ENCODE data around the gene WDR91. TPM values are rescaled to one million over a fixed set of nuclear protein-coding genes. Genes with fewer than 3 reads are reported as not detected.
A peak's percentile ranks its signal among the peaks of the same experiment; 100 is the strongest.

WDR91 gene
- total RNA-seq, 1 experiment from 2014 or later, result 10.1 TPM

DNA sequence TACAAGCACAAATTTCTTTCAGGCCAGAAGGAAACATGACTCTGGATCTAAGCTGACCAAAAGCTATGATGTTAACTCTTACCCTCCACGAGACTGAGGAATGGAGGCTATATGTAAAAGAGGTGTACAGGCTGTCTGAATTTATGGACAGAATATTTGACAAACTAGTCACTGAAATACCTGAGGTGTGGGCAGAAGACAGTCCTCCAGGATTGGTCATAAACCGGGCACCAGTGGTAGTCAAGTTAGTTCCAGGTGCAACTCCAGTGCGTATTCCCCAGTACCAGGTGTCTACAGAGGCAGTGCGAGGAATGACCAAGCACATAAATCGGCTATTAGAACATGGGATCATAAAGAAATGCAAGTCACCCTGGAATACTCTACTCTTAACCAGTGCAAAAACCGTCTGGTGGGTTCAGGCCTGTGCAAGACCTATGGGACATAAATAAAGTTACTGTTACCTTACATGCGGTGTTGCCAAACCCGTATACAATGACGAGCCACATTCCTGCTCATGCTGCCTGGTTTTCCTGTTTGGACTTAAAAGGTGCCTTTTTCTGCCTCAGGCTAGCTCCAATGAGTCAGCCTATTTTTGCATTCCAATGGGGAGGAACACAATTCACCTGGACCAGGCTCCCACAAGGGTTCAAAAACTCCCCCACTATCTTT, 34.2 kb downstream of the WDR91 start:
- peak overlapping the region; percentile 16 for H3K9ac ChIP-seq (ENCODE audit: low read length)
- no peaks in the 10 kb centered on the region for H4K20me1 ChIP-seq (ENCODE audit: insufficient read depth)
- H3K9me2 ChIP-seq (ENCODE audit: insufficient read depth), result no peaks in the 10 kb centered on the region
- H2AFZ ChIP-seq (ENCODE audit: low read depth, low read length, poor library complexity, severe bottlenecking), result peak overlapping the region; percentile 61
- CTCF ChIA-PET, result interaction anchor here (1.8 kb wide), 1 partner anchor 8 kb away, joined by 7 read pairs; no protein-coding TSS in a partner anchor
- peak; percentile 70 for TF ChIP-seq CEBPB (IDR thresholded peaks at IDR 0.05; ENCODE audit: low read depth)
- no peak for TF ChIP-seq TCF7L2 (IDR thresholded peaks at IDR 0.05; ENCODE audit: borderline replicate concordance, extremely low read depth, insufficient read depth, insufficient read length)
- TF ChIP-seq JUND (IDR thresholded peaks at IDR 0.05), result peak; percentile 35; the same call in 1 of the 2 replicates
- ATAC-seq (peak; percentile 63), DNase-seq (ENCODE audit: low read depth, low spot score) (no peak)
- no peaks in the 10 kb centered on the region for H3K79me2 ChIP-seq (ENCODE audit: insufficient read depth, low read length)
- H3K4me3 ChIP-seq (replicated peaks in 1 of 2; ENCODE audit: low read depth in 1 of 2, low read length in 2 of 2), result no peak overlapping the region; a peak in 1 of 4 replicates
- H3K4me2 ChIP-seq (ENCODE audit: low read length), result peak overlapping the region; percentile 51
- RAD21 ChIA-PET (ENCODE audit: low non-redundant PET in 1 of 2, low total read pairs in 2 of 2, uncharacterized antibody in 2 of 2, unreplicated experiment in 2 of 2), result no interaction called here
- POLR2A ChIA-PET, result no interaction called here
- no peaks in the 10 kb centered on the region for H3K36me3 ChIP-seq (ENCODE audit: control insufficient read depth in 1 of 2, insufficient read depth in 2 of 2, low read length in 2 of 2)
- H3K27ac ChIP-seq (ENCODE audit: low read depth, low read length), result peak overlapping the region; percentile 31; the same call in 1 of the 2 replicates
- peaks cover 8 to 18% of the 10 kb centered on the region in 2 experiments for H3K4me1 ChIP-seq (ENCODE audit: control insufficient read depth in 1 of 2, insufficient read depth in 2 of 2, low read length in 2 of 2)
- intact Hi-C loops (cut with micrococcal nuclease), result no loop called here
- H3K9me3 ChIP-seq (ENCODE audit: control insufficient read depth in 1 of 2, insufficient read depth in 1 of 2, low read depth in 1 of 2, low read length in 2 of 2), result peaks cover 0 to 15% of the 10 kb centered on the region in 2 experiments; a peak in 1 of 4 replicates
- BruUV-seq (replicated peaks), result no TSS peak
- H3K27me3 ChIP-seq (ENCODE audit: insufficient read depth, low read length), result no peaks in the 10 kb centered on the region

DNA sequence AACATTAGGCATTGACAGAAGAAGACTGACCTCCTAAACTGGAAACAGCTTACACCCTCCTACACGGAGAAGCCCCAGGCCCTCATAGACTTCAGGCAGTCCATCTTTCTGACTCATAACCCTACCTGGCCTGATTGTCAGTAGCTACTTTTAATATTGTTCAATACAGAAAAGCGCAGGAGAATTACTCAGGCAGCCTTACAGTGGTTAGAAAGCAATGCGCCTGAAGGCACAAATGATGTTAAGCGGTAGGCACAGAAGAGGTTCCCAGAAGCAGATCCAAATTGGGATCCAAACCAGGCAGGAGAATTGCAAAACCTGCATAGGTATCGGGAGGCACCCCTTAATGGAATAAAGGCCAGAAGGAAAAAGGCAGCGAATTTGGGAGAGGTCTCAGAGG, 35.4 kb downstream of the WDR91 start:
- Histone ChIP-seq H3K9me2 (ENCODE audit: insufficient read depth) (no peaks in the 10 kb centered on the region), H4K20me1 (ENCODE audit: insufficient read depth) (no peaks in the 10 kb centered on the region), H3K4me3 (replicated peaks in 1 of 2; ENCODE audit: low read depth in 1 of 2, low read length in 2 of 2) (no peak overlapping the region), H3K9me3 (ENCODE audit: control insufficient read depth in 1 of 2, insufficient read depth in 1 of 2, low read depth in 1 of 2, low read length in 2 of 2) (peaks cover 0 to 12% of the 10 kb centered on the region in 2 experiments; a peak in 1 of 4 replicates), H3K4me2 (ENCODE audit: low read length) (no peak overlapping the region), H3K4me1 (ENCODE audit: control insufficient read depth in 1 of 2, insufficient read depth in 2 of 2, low read length in 2 of 2) (peaks cover 8 to 22% of the 10 kb centered on the region in 2 experiments), H3K36me3 (ENCODE audit: control insufficient read depth in 1 of 2, insufficient read depth in 2 of 2, low read length in 2 of 2) (no peaks in the 10 kb centered on the region), H3K27ac (ENCODE audit: low read depth, low read length) (no peak overlapping the region), H3K27me3 (ENCODE audit: insufficient read depth, low read length) (no peaks in the 10 kb centered on the region), H3K9ac (ENCODE audit: low read length) (no peak overlapping the region), H2AFZ (ENCODE audit: low read depth, low read length, poor library complexity, severe bottlenecking) (no peak overlapping the region), H3K79me2 (ENCODE audit: insufficient read depth, low read length) (no peaks in the 10 kb centered on the region)
- no peak for ATAC-seq
- ChIA-PET POLR2A (no interaction called here), RAD21 (ENCODE audit: low non-redundant PET in 1 of 2, low total read pairs in 2 of 2, uncharacterized antibody in 2 of 2, unreplicated experiment in 2 of 2) (no interaction called here), CTCF (no interaction called here)
- DNase-seq (ENCODE audit: low read depth, low spot score), result no peak
- intact Hi-C loops (cut with micrococcal nuclease), result no loop called here
- TF ChIP-seq JUND (IDR thresholded peaks at IDR 0.05) (no peak), SIN3A (IDR thresholded peaks at IDR 0.05; ENCODE audit: low read depth) (no peak), EZH2 (IDR thresholded peaks at IDR 0.05) (no peak), RAD21 (IDR thresholded peaks at IDR 0.05; ENCODE audit: low read depth) (no peak), POLR2AphosphoS5 (IDR thresholded peaks at IDR 0.05; ENCODE audit: low read depth, low read length) (no peak), POLR2A (IDR thresholded peaks at IDR 0.05; ENCODE audit: borderline replicate concordance, extremely low read depth, insufficient read depth, insufficient read length) (no peak), SRF (IDR thresholded peaks at IDR 0.05; ENCODE audit: low read depth) (no peak), SP1 (IDR thresholded peaks at IDR 0.05; ENCODE audit: low read depth) (no peak), TCF7L2 (IDR thresholded peaks at IDR 0.05; ENCODE audit: borderline replicate concordance, extremely low read depth, insufficient read depth, insufficient read length) (no peak), EGR1 (IDR thresholded peaks at IDR 0.05; ENCODE audit: low read depth) (no peak), ZFX (IDR thresholded peaks at IDR 0.05) (no peak), YY1 (IDR thresholded peaks at IDR 0.05; ENCODE audit: extremely low read depth, insufficient replicate concordance, low read depth, low read length) (no peak), FOSL1 (IDR thresholded peaks at IDR 0.05; ENCODE audit: low read depth) (no peak), ELF1 (IDR thresholded peaks at IDR 0.05; ENCODE audit: borderline replicate concordance, low read depth) (no peak)
- TF ChIP-seq, protein P1, sequence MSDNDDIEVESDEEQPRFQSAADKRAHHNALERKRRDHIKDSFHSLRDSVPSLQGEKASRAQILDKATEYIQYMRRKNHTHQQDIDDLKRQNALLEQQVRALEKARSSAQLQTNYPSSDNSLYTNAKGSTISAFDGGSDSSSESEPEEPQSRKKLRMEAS (IDR thresholded peaks at IDR 0.05), result no peak
- no TSS peak for BruUV-seq (replicated peaks)
